ENCODE results near the gene SPRY2. TPM values are rescaled to one million over a fixed set of nuclear protein-coding genes. Genes with fewer than 3 reads are reported as not detected.
A peak's percentile ranks its signal among the peaks of the same experiment; 100 is the strongest.

Gene SPRY2, protein sequence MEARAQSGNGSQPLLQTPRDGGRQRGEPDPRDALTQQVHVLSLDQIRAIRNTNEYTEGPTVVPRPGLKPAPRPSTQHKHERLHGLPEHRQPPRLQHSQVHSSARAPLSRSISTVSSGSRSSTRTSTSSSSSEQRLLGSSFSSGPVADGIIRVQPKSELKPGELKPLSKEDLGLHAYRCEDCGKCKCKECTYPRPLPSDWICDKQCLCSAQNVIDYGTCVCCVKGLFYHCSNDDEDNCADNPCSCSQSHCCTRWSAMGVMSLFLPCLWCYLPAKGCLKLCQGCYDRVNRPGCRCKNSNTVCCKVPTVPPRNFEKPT
- 10 to 100 TPM; 26.4 to 40.4 (median 37.0) TPM for total RNA-seq

DNA sequence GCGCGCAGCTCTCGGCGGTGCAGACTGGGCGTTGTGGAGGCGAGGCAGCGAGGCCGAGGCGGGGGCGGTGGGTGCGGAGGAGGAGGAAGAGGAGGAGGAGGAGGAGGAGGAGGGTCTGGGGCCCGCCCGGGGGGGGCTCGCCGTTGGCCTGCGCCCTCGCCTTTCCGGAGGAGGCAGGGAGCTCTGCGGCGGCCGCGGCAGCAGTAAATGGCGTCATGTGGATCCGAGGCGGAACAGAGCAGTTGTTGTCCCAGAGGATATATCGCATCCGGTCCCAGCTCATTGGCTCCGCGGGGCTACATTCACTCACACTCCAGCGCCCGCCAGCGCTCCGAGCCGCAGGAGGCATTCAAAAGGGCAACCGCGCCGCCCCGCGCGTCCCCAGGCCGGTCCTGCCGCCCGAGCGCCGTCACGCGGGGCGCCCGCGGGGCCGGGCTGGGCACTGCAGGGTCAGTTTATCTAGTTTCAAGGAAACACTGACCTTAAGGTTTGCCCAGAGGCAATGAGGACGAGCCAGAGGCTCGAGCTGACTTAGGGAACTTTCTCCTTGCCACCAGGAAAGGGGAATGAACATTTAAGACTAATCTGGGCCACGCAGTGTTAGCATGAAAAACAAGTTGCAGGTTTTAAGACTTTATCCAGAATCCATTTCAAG, at the start of gene SPRY2:
Gene SPRY2, minus strand, starts transcription at position 26 of the 655 bp plus-strand sequence. CDS start 3,421 bp downstream, outside the sequence.
- DNase-seq (ENCODE audit: low spot score in 2 of 2) = peak; percentile 94 to 98
- WGBS, 2 donors = 1 to 2% methylated on average over 23 to 41 of the region's 54 CpGs
- H3K4me3 ChIP-seq (ENCODE audit: low read depth, poor library complexity, severe bottlenecking) = peak within 1 kb of the TSS; percentile 89
- TF ChIP-seq, protein P1, sequence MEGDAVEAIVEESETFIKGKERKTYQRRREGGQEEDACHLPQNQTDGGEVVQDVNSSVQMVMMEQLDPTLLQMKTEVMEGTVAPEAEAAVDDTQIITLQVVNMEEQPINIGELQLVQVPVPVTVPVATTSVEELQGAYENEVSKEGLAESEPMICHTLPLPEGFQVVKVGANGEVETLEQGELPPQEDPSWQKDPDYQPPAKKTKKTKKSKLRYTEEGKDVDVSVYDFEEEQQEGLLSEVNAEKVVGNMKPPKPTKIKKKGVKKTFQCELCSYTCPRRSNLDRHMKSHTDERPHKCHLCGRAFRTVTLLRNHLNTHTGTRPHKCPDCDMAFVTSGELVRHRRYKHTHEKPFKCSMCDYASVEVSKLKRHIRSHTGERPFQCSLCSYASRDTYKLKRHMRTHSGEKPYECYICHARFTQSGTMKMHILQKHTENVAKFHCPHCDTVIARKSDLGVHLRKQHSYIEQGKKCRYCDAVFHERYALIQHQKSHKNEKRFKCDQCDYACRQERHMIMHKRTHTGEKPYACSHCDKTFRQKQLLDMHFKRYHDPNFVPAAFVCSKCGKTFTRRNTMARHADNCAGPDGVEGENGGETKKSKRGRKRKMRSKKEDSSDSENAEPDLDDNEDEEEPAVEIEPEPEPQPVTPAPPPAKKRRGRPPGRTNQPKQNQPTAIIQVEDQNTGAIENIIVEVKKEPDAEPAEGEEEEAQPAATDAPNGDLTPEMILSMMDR (IDR thresholded peaks at IDR 0.05) = no peak
- TF ChIP-seq POLR2A (IDR thresholded peaks at IDR 0.05) = peak in 1 of 2 donors; percentile 11
- intact Hi-C loops (cut with DNase I; ENCODE audit: low total_unique reads) = no loop called here

DNA sequence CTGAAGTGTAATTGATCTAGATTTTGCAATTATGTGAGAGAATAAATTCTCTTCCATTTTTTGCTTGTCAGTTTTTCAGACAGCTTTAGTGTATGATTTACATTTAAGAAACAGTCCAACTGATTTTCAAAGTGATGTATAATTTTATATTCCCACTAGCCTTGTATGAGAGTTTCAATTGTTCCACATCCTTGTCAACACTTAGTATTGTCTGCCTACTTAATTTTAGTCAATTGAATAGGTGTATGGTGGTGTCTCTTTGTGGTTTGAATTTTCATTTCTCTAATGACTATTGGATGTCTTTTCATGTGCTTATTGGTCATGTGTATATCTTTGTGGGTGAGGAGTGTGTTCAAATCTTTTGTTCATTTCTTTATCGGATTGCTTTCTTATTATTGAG, 49.4 kb upstream of the SPRY2 start:
- no peak overlapping the region for H3K4me3 ChIP-seq (ENCODE audit: low read depth, poor library complexity, severe bottlenecking)
- WGBS, 2 donors = 93 to 96% methylated on average over 1 of the region's 1 CpG
- intact Hi-C loops (cut with DNase I; ENCODE audit: low total_unique reads) = no loop called here
- TF ChIP-seq POLR2A (IDR thresholded peaks at IDR 0.05) = no peak
- TF ChIP-seq, protein P1 (IDR thresholded peaks at IDR 0.05) = no peak
- DNase-seq (ENCODE audit: low spot score in 2 of 2) = no peak

DNA sequence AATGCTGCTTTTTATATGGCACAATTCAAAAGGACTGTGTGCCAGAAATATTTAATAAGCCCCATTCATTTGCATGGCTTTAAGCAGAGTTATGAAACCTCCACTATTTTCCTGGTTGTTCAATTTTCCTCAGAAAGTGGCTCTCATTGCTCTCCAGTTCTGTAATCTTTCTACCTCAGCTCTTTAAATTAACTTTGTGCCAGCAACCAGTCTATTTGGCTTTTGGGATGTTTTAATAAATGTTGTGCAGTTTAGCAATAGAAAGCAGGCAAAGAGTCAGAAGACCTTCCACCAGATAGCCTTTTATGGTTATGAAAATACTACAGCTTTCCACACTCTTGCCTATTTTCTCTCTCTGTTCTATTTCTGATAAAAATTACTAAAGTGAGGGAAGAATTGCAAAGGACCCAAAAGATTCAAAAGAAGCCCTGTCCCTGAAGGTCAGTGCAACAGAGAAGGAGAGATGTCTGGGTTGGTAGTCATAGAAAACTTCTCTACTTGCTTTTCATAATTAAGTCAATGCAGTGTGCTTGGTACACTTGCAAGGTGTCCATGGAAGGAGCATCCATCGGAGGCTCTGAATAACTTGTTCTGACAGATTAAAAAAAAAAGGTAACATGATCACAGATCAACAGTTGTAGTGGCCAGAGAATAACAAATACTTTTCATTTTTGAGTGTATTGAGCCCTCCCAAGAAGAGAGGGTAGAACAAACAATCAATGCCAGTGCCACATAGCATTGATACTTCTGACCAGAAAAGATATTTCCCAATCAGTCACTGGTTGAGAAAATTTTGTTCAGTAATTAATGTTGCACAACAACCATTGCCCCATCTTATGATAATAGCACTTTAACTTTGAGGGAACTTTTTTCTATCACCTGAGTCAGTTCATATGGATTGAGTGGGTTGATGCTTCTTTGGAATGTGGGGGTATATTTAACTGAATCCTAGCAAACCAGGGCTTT, 48.4 kb upstream of the SPRY2 start:
- no peak overlapping the region for H3K4me3 ChIP-seq (ENCODE audit: low read depth, poor library complexity, severe bottlenecking)
- DNase-seq (ENCODE audit: low spot score in 2 of 2) = no peak
- WGBS, 2 donors = 81 to 83% methylated on average over 1 of the region's 1 CpG
- TF ChIP-seq POLR2A (IDR thresholded peaks at IDR 0.05) = no peak
- TF ChIP-seq, protein P1 (IDR thresholded peaks at IDR 0.05) = no peak
- intact Hi-C loops (cut with DNase I; ENCODE audit: low total_unique reads) = no loop called here

DNA sequence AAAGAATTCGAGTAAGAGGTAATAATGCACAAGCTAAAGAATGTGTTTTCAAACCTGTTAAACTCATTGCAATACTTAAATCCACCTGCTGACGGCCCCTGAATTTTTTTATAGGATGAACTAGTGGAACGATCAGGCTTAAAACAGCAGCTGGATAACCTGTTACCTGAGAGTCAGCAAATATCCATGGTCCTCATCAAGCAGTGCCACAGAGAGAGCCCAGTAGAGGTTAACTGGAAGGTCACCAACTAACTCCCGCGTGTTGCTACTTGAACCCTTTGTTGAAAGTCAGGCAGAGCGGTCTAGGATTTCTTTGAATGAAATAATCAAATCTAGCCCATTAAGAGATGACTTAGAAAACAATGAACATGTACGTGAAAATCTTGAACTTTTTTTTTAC, 47.6 kb upstream of the SPRY2 start:
- no peak overlapping the region for H3K4me3 ChIP-seq (ENCODE audit: low read depth, poor library complexity, severe bottlenecking)
- intact Hi-C loops (cut with DNase I; ENCODE audit: low total_unique reads) = no loop called here
- no peak for DNase-seq (ENCODE audit: low spot score in 2 of 2)
- TF ChIP-seq POLR2A (IDR thresholded peaks at IDR 0.05) = no peak
- TF ChIP-seq, protein P1 (IDR thresholded peaks at IDR 0.05) = no peak
- WGBS, 2 donors = 78 to 84% methylated on average over 7 of the region's 7 CpGs

DNA sequence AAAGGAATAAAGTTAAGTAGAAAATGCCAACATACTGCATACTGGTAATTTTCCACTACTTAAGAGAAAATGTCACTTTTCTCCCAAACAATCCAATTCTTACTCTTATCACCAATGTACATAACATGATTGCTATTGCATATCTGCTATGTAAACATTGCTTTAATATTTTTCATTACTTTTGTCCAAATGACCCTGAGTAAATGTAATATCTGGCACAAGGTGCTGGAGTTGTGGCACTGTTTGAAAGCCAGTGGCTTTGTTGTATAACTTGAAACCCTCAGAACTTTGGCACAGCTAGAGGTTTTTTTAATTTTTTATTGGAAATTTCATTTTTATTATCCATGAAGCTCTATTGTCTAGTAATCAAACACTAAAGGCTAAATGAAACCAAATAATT, 45.7 kb upstream of the SPRY2 start:
- no peak for TF ChIP-seq POLR2A (IDR thresholded peaks at IDR 0.05)
- TF ChIP-seq, protein P1 (IDR thresholded peaks at IDR 0.05) = no peak
- intact Hi-C loops (cut with DNase I; ENCODE audit: low total_unique reads) = no loop called here
- DNase-seq (ENCODE audit: low spot score in 2 of 2) = no peak
- no peak overlapping the region for H3K4me3 ChIP-seq (ENCODE audit: low read depth, poor library complexity, severe bottlenecking)
